HepG2 (cell line): ENCODE measurements around the gene TTLL6. TPM values are rescaled to one million over a fixed set of nuclear protein-coding genes. Genes with fewer than 3 reads are reported as not detected.

Source experiments
- AKAP8 ChIP-seq: sonication (generic); formaldehyde crosslinking; IDR thresholded peaks from 2 replicates; pipeline ENCODE4 v1.5.1; 2020; ENCODE audit warnings: mild to moderate bottlenecking, missing genetic modification reagents
- FLYWCH1 ChIP-seq: sonication (generic); formaldehyde crosslinking; IDR thresholded peaks from 2 replicates; pipeline ENCODE4 v1.8.1; 2023; ENCODE audit warnings: mild to moderate bottlenecking, missing genetic modification reagents
- IRX3 ChIP-seq: sonication (generic); formaldehyde crosslinking; IDR thresholded peaks from 2 replicates; pipeline ENCODE4 v1.8.1; 2023; ENCODE audit warnings: mild to moderate bottlenecking, low read depth, missing genetic modification reagents, borderline replicate concordance
- MED13 ChIP-seq: sonication (generic); formaldehyde crosslinking; IDR thresholded peaks from 2 replicates; pipeline ENCODE4 v1.5.0; 2020; ENCODE audit warnings: missing genetic modification reagents
- MXD4 ChIP-seq: IDR thresholded peaks from 2 replicates; pipeline ENCODE4 v1.6.1; 2016; ENCODE audit warnings: mild to moderate bottlenecking, missing biosample characterization, missing genetic modification reagents
- MZF1 ChIP-seq: sonication (generic); formaldehyde crosslinking; IDR thresholded peaks from 2 replicates; pipeline ENCODE4 v1.8.1; 2023; ENCODE audit warnings: mild to moderate bottlenecking, missing genetic modification reagents, borderline replicate concordance
- POGZ ChIP-seq: sonication (generic); formaldehyde crosslinking; IDR thresholded peaks from 2 replicates; pipeline ENCODE4 v1.4.0; 2020; ENCODE audit warnings: mild to moderate bottlenecking, missing genetic modification reagents
- POLR2AphosphoS2 ChIP-seq: IDR thresholded peaks from 2 replicates; pipeline ENCODE4 v1.6.1; 2011; ENCODE audit warnings: low read depth, low read length, improper control_type of control experiment
- PRPF4 ChIP-seq: fragments of 200-400 bp; formaldehyde crosslinking; IDR thresholded peaks from 2 replicates; pipeline ENCODE4 v1.6.1; 2016; ENCODE audit warnings: low read length, low read depth; ENCODE audit not compliant: poor library complexity, severe bottlenecking
- SALL1 ChIP-seq: sonication (generic); formaldehyde crosslinking; IDR thresholded peaks from 2 replicates; pipeline ENCODE4 v1.8.0; 2022; ENCODE audit warnings: mild to moderate bottlenecking, missing genetic modification reagents
- SP5 ChIP-seq: IDR thresholded peaks from 2 replicates; pipeline ENCODE4 v1.6.1; 2016; ENCODE audit warnings: low read depth, borderline replicate concordance
- SRY ChIP-seq: sonication (generic); formaldehyde crosslinking; IDR thresholded peaks from 2 replicates; pipeline ENCODE4 v1.8.0; 2022; ENCODE audit warnings: mild to moderate bottlenecking, missing genetic modification reagents
- TRIM24 ChIP-seq: sonication (generic); formaldehyde crosslinking; IDR thresholded peaks from 2 replicates; pipeline ENCODE4 v1.8.0; 2022; ENCODE audit warnings: mild to moderate bottlenecking, missing genetic modification reagents
- ZNF331 ChIP-seq: sonication (generic); formaldehyde crosslinking; IDR thresholded peaks from 2 replicates; pipeline ENCODE4 v1.4.0; 2020; ENCODE audit warnings: missing genetic modification reagents
- polyA plus RNA-seq, 8 experiments: library from polyadenylated mRNA; depleted of rRNA in 3 of 8; stranded (reverse) in 7 of 8; unstranded in 1 of 8; fragments of >200 nt; fragmentation: Illumina TruSeq in 4 of 8; extraction: Trizol in 4 of 8; gene quantifications; 2 replicates each; pipeline versions ENCODE4 v1.2.1 to v1.2.3, GENCODE V29; 2011 to 2016; ENCODE audit warnings: low read depth in 4 of 8, missing spikeins in 1 of 8, mixed read lengths in 1 of 8; ENCODE audit not compliant: insufficient read depth in 1 of 8
- total RNA-seq, 5 experiments: library from RNA; depleted of rRNA; stranded (reverse); fragments of >200 nt; fragmentation: Illumina TruSeq; extraction: Trizol; gene quantifications; 2 replicates each; pipeline ENCODE4 v1.2.3, GENCODE V29; 2016; ENCODE audit warnings: low read depth in 1 of 5
- TF ChIP-seq, protein P1 (sequence below): sonication (generic); formaldehyde crosslinking; IDR thresholded peaks from 2 replicates; pipeline ENCODE4 v1.4.0; 2020; ENCODE audit warnings: missing genetic modification reagents, mild to moderate bottlenecking, borderline replicate concordance
- TF ChIP-seq, protein P2 (sequence below): sonication (generic); formaldehyde crosslinking; IDR thresholded peaks from 2 replicates; pipeline ENCODE4 v1.5.0; 2020; ENCODE audit warnings: mild to moderate bottlenecking, missing genetic modification reagents
- TF ChIP-seq, protein P3 (sequence below): sonication (generic); formaldehyde crosslinking; IDR thresholded peaks from 2 replicates; pipeline ENCODE4 v1.9.0; 2021; ENCODE audit warnings: missing genetic modification reagents, mild to moderate bottlenecking, borderline replicate concordance
- TF ChIP-seq, protein P4 (sequence below): IDR thresholded peaks from 2 replicates; pipeline ENCODE4 v1.6.1; 2016
- TF ChIP-seq, protein P5 (sequence below): sonication (generic); formaldehyde crosslinking; IDR thresholded peaks from 2 replicates; pipeline ENCODE4 v1.5.0; 2020; ENCODE audit warnings: missing genetic modification reagents

The TTLL6 gene
- total and polyA plus RNA-seq, 2 of the 13 experiments (the other 11 are each of a cell fraction or from before 2014, with no cell fraction given): 0.04 to 0.08 TPM

- TF ChIP-seq, protein P1, sequence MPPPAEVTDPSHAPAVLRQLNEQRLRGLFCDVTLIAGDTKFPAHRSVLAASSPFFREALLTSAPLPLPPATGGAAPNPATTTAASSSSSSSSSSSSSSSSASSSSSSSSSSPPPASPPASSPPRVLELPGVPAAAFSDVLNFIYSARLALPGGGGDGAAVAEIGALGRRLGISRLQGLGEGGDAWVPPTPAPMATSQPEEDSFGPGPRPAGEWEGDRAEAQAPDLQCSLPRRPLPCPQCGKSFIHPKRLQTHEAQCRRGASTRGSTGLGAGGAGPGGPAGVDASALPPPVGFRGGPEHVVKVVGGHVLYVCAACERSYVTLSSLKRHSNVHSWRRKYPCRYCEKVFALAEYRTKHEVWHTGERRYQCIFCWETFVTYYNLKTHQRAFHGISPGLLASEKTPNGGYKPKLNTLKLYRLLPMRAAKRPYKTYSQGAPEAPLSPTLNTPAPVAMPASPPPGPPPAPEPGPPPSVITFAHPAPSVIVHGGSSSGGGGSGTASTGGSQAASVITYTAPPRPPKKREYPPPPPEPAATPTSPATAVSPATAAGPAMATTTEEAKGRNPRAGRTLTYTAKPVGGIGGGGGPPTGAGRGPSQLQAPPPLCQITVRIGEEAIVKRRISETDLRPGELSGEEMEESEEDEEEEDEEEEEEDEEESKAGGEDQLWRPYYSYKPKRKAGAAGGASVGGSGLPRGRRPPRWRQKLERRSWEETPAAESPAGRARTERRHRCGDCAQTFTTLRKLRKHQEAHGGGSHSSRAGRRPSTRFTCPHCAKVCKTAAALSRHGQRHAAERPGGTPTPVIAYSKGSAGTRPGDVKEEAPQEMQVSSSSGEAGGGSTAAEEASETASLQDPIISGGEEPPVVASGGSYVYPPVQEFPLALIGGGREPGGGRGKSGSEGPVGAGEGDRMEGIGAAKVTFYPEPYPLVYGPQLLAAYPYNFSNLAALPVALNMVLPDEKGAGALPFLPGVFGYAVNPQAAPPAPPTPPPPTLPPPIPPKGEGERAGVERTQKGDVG: no peak
- TF ChIP-seq MED13 (CRISPR knock-in tag): no peak
- TF ChIP-seq ZNF331: no peak
- TF ChIP-seq AKAP8 (CRISPR knock-in tag): no peak
- TF ChIP-seq MXD4 (CRISPR knock-in tag): 0 out of 2 replicates have a peak, but pooled peaks have one; percentile 36
- TF ChIP-seq SRY (CRISPR knock-in tag): 0 out of 2 replicates have a peak, but pooled peaks have one; percentile 27
- TF ChIP-seq IRX3 (CRISPR knock-in tag): no peak
- TF ChIP-seq FLYWCH1 (CRISPR knock-in tag): peak; percentile 65; the same call in 1 of the 2 replicates
- no peak for TF ChIP-seq POGZ (CRISPR knock-in tag)
- TF ChIP-seq SP5 (CRISPR knock-in tag): peak; percentile 48; the same call in 1 of the 2 replicates
- peak; percentile 71; the same call in 1 of the 2 replicates for TF ChIP-seq SALL1 (CRISPR knock-in tag)
- 0 out of 2 replicates have a peak, but pooled peaks have one; percentile 47 for TF ChIP-seq TRIM24 (CRISPR knock-in tag)
- 0 out of 2 replicates have a peak, but pooled peaks have one; percentile 8 for TF ChIP-seq MZF1 (CRISPR knock-in tag)
- TF ChIP-seq, protein P2, sequence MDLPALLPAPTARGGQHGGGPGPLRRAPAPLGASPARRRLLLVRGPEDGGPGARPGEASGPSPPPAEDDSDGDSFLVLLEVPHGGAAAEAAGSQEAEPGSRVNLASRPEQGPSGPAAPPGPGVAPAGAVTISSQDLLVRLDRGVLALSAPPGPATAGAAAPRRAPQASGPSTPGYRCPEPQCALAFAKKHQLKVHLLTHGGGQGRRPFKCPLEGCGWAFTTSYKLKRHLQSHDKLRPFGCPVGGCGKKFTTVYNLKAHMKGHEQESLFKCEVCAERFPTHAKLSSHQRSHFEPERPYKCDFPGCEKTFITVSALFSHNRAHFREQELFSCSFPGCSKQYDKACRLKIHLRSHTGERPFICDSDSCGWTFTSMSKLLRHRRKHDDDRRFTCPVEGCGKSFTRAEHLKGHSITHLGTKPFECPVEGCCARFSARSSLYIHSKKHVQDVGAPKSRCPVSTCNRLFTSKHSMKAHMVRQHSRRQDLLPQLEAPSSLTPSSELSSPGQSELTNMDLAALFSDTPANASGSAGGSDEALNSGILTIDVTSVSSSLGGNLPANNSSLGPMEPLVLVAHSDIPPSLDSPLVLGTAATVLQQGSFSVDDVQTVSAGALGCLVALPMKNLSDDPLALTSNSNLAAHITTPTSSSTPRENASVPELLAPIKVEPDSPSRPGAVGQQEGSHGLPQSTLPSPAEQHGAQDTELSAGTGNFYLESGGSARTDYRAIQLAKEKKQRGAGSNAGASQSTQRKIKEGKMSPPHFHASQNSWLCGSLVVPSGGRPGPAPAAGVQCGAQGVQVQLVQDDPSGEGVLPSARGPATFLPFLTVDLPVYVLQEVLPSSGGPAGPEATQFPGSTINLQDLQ: no peak
- TF ChIP-seq, protein P3, sequence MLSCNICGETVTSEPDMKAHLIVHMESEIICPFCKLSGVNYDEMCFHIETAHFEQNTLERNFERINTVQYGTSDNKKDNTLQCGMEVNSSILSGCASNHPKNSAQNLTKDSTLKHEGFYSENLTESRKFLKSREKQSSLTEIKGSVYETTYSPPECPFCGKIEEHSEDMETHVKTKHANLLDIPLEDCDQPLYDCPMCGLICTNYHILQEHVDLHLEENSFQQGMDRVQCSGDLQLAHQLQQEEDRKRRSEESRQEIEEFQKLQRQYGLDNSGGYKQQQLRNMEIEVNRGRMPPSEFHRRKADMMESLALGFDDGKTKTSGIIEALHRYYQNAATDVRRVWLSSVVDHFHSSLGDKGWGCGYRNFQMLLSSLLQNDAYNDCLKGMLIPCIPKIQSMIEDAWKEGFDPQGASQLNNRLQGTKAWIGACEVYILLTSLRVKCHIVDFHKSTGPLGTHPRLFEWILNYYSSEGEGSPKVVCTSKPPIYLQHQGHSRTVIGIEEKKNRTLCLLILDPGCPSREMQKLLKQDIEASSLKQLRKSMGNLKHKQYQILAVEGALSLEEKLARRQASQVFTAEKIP (CRISPR knock-in tag): no peak
- TF ChIP-seq, protein P4, sequence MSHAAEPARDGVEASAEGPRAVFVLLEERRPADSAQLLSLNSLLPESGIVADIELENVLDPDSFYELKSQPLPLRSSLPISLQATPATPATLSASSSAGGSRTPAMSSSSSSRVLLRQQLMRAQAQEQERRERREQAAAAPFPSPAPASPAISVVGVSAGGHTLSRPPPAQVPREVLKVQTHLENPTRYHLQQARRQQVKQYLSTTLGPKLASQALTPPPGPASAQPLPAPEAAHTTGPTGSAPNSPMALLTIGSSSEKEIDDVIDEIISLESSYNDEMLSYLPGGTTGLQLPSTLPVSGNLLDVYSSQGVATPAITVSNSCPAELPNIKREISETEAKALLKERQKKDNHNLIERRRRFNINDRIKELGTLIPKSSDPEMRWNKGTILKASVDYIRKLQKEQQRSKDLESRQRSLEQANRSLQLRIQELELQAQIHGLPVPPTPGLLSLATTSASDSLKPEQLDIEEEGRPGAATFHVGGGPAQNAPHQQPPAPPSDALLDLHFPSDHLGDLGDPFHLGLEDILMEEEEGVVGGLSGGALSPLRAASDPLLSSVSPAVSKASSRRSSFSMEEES (CRISPR knock-in tag): 0 out of 2 replicates have a peak, but pooled peaks have one; percentile 34
- TF ChIP-seq POLR2AphosphoS2: no peak
- no peak for TF ChIP-seq PRPF4
- TF ChIP-seq, protein P5, sequence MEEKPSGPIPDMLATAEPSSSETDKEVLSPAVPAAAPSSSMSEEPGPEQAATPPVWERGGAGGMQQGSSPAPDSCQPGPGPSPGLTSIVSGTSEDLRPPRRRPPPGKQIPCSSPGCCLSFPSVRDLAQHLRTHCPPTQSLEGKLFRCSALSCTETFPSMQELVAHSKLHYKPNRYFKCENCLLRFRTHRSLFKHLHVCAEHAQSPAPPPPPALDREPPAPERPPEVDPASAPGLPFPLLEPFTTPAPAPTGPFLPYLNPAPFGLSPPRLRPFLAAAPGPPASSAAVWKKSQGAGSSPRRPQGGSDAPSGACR (CRISPR knock-in tag): 0 out of 2 replicates have a peak, but pooled peaks have one; percentile 29
Measured at GRCh38 chr17:48799069-48799723, 17.8 kb downstream of the TTLL6 start (continued).
